ENCODE data around the gene NEK9.

Gene NEK9

DNA sequence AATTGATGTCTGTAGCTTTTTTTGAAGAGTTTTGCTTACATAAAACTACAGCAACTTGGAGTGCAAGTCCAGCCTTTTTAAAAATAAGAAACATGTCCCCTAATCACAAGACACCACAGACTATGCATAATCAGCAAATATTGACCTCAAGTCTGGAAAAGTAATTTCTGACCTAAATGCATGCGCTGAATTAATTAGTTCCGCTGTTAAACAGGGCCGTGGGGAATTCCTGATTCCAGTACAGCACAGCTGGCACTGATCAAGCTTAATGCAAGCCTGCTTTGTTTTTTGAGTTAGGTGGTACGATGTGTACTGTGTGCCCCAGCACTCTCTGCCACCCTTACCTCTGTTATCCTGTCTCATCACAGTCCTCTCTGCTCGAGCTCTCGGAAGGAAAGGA is 84.8 kb downstream of the NEK9 start:
- Histone ChIP-seq H3K4ac (ENCODE audit: low read length) (no peak overlapping the region), H4K8ac (ENCODE audit: low read depth, low read length) (no peak overlapping the region), H3K4me1 (ENCODE audit: control insufficient read depth in 2 of 2, insufficient read depth in 1 of 2, low read depth in 1 of 2, low read length in 2 of 2) (no peaks in the 10 kb centered on the region), H3K79me1 (ENCODE audit: low read depth, low read length) (no peaks in the 10 kb centered on the region), H2BK12ac (ENCODE audit: low read length) (no peak overlapping the region), H3K36me3 (replicated peaks in 1 of 2; ENCODE audit: control insufficient read depth in 2 of 2, insufficient read depth in 2 of 2, low read length in 2 of 2) (peaks cover 1 to 5% of the 10 kb centered on the region in 2 donors), H3K9me3 (replicated peaks in 1 of 2; ENCODE audit: control insufficient read depth in 2 of 2, insufficient read depth in 1 of 2, low read depth in 1 of 2, low read length in 2 of 2) (no peaks in the 10 kb centered on the region), H2AFZ (ENCODE audit: low read length) (no peak overlapping the region), H3K9ac (ENCODE audit: low read depth, low read length, poor library complexity) (no peak overlapping the region), H3K14ac (ENCODE audit: low read length) (no peak overlapping the region), H4K91ac (ENCODE audit: low read depth, low read length, poor library complexity) (no peak overlapping the region), H3K23ac (ENCODE audit: low read depth, low read length, poor library complexity) (no peak overlapping the region), H2BK15ac (ENCODE audit: low read length) (no peak overlapping the region), H2AK5ac (ENCODE audit: low read depth, low read length) (no peak overlapping the region), H3K27ac (replicated peaks; ENCODE audit: low read length) (no peak overlapping the region), H3K4me2 (ENCODE audit: insufficient read depth, low read length, poor library complexity, severe bottlenecking) (no peak overlapping the region), H2BK120ac (ENCODE audit: low read depth, low read length) (no peak overlapping the region), H3K27me3 (ENCODE audit: control insufficient read depth in 3 of 3, insufficient read depth in 3 of 3, low read depth in 1 of 3, low read length in 3 of 3) (no peaks in the 10 kb centered on the region), H3K18ac (ENCODE audit: low read length) (no peak overlapping the region), H3K4me3 (ENCODE audit: low read length in 2 of 2) (no peak overlapping the region), H2BK5ac (ENCODE audit: low read length) (no peak overlapping the region)
- no peak for DNase-seq (ENCODE audit: low spot score)
- WGBS, 2 donors (ENCODE audit: extremely low coverage in 2 of 2, insufficient read length in 2 of 2, insufficient replicate concordance in 1 of 2), result no CpG with 5 or more reads among the region's 6 CpGs

- H3K23ac ChIP-seq (ENCODE audit: low read depth, low read length, poor library complexity), result no peak overlapping the region
- no peaks in the 10 kb centered on the region for H3K27me3 ChIP-seq (ENCODE audit: control insufficient read depth in 3 of 3, insufficient read depth in 3 of 3, low read depth in 1 of 3, low read length in 3 of 3)
- no peak overlapping the region for H2BK5ac ChIP-seq (ENCODE audit: low read length)
- H3K18ac ChIP-seq (ENCODE audit: low read length), result no peak overlapping the region
- no CpG with 5 or more reads among the region's 4 CpGs for WGBS, 2 donors (ENCODE audit: extremely low coverage in 2 of 2, insufficient read length in 2 of 2, insufficient replicate concordance in 1 of 2)
- H2BK12ac ChIP-seq (ENCODE audit: low read length), result no peak overlapping the region
- no peak overlapping the region for H2BK15ac ChIP-seq (ENCODE audit: low read length)
- H3K27ac ChIP-seq (replicated peaks; ENCODE audit: low read length), result no peak overlapping the region
- no peaks in the 10 kb centered on the region for H3K79me1 ChIP-seq (ENCODE audit: low read depth, low read length)
- no peak for DNase-seq (ENCODE audit: low spot score)
- no peak overlapping the region for H4K8ac ChIP-seq (ENCODE audit: low read depth, low read length)
- no peak overlapping the region for H3K4me2 ChIP-seq (ENCODE audit: insufficient read depth, low read length, poor library complexity, severe bottlenecking)
- H4K91ac ChIP-seq (ENCODE audit: low read depth, low read length, poor library complexity), result no peak overlapping the region
- no peak overlapping the region for H2AK5ac ChIP-seq (ENCODE audit: low read depth, low read length)
- H3K14ac ChIP-seq (ENCODE audit: low read length), result no peak overlapping the region
- no peak overlapping the region for H2BK120ac ChIP-seq (ENCODE audit: low read depth, low read length)
- no peak overlapping the region for H3K4me3 ChIP-seq (ENCODE audit: low read length in 2 of 2)
- H3K36me3 ChIP-seq (replicated peaks in 1 of 2; ENCODE audit: control insufficient read depth in 2 of 2, insufficient read depth in 2 of 2, low read length in 2 of 2), result peaks cover 1 to 5% of the 10 kb centered on the region in 2 donors
- no peaks in the 10 kb centered on the region for H3K9me3 ChIP-seq (replicated peaks in 1 of 2; ENCODE audit: control insufficient read depth in 2 of 2, insufficient read depth in 1 of 2, low read depth in 1 of 2, low read length in 2 of 2)
- H2AFZ ChIP-seq (ENCODE audit: low read length), result no peak overlapping the region
- no peak overlapping the region for H3K4ac ChIP-seq (ENCODE audit: low read length)
- H3K4me1 ChIP-seq (ENCODE audit: control insufficient read depth in 2 of 2, insufficient read depth in 1 of 2, low read depth in 1 of 2, low read length in 2 of 2), result no peaks in the 10 kb centered on the region
- no peak overlapping the region for H3K9ac ChIP-seq (ENCODE audit: low read depth, low read length, poor library complexity)
Observed at GRCh38 chr14:75041613-75042012, 85.2 kb downstream of the NEK9 start.

DNA sequence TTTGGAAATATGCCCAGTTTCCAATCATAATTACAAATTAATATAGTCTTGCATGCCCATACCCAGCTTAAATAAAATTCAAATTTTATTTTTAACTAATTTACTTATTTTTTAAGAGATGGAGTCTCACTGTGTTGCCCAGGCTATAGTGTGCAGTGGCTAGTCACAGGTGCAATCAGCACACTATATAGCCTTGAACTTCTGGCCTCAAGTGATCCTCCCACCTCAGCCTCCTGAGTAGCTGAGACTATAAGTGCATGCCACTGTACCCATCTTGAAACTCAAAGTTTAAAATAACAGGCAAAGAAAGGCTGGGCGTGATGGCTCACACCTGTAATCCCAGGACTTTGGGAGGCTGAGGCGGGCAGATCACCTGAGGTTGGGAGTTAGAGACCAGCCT is 85.9 kb downstream of the NEK9 start:
- H4K91ac ChIP-seq (ENCODE audit: low read depth, low read length, poor library complexity), result no peak overlapping the region
- no peak overlapping the region for H3K14ac ChIP-seq (ENCODE audit: low read length)
- no CpG with 5 or more reads among the region's 2 CpGs for WGBS, 2 donors (ENCODE audit: extremely low coverage in 2 of 2, insufficient read length in 2 of 2, insufficient replicate concordance in 1 of 2)

GRCh38 chr14:75040507-75040906 is 86.3 kb downstream of the NEK9 start:
- Histone ChIP-seq H4K8ac (ENCODE audit: low read depth, low read length) (no peak overlapping the region), H4K91ac (ENCODE audit: low read depth, low read length, poor library complexity) (no peak overlapping the region), H3K4me2 (ENCODE audit: insufficient read depth, low read length, poor library complexity, severe bottlenecking) (no peak overlapping the region), H2AK5ac (ENCODE audit: low read depth, low read length) (no peak overlapping the region), H3K9ac (ENCODE audit: low read depth, low read length, poor library complexity) (no peak overlapping the region), H2BK5ac (ENCODE audit: low read length) (no peak overlapping the region), H3K4ac (ENCODE audit: low read length) (no peak overlapping the region), H3K36me3 (replicated peaks in 1 of 2; ENCODE audit: control insufficient read depth in 2 of 2, insufficient read depth in 2 of 2, low read length in 2 of 2) (peaks cover 1 to 5% of the 10 kb centered on the region in 2 donors), H2BK15ac (ENCODE audit: low read length) (no peak overlapping the region), H3K4me3 (ENCODE audit: low read length in 2 of 2) (no peak overlapping the region), H2BK120ac (ENCODE audit: low read depth, low read length) (no peak overlapping the region), H2BK12ac (ENCODE audit: low read length) (no peak overlapping the region), H3K18ac (ENCODE audit: low read length) (no peak overlapping the region), H3K23ac (ENCODE audit: low read depth, low read length, poor library complexity) (no peak overlapping the region), H3K27ac (replicated peaks; ENCODE audit: low read length) (no peak overlapping the region), H3K4me1 (ENCODE audit: control insufficient read depth in 2 of 2, insufficient read depth in 1 of 2, low read depth in 1 of 2, low read length in 2 of 2) (no peaks in the 10 kb centered on the region), H3K9me3 (replicated peaks in 1 of 2; ENCODE audit: control insufficient read depth in 2 of 2, insufficient read depth in 1 of 2, low read depth in 1 of 2, low read length in 2 of 2) (no peaks in the 10 kb centered on the region), H3K27me3 (ENCODE audit: control insufficient read depth in 3 of 3, insufficient read depth in 3 of 3, low read depth in 1 of 3, low read length in 3 of 3) (no peaks in the 10 kb centered on the region), H3K79me1 (ENCODE audit: low read depth, low read length) (no peaks in the 10 kb centered on the region), H2AFZ (ENCODE audit: low read length) (no peak overlapping the region), H3K14ac (ENCODE audit: low read length) (no peak overlapping the region)
- DNase-seq (ENCODE audit: low spot score), result no peak
- no CpG with 5 or more reads among the region's 1 CpG for WGBS, 2 donors (ENCODE audit: extremely low coverage in 2 of 2, insufficient read length in 2 of 2, insufficient replicate concordance in 1 of 2)

More for the DNA sequence above, 85.9 kb downstream of the NEK9 start:
- Histone ChIP-seq H3K9ac (ENCODE audit: low read depth, low read length, poor library complexity) (no peak overlapping the region), H3K27me3 (ENCODE audit: control insufficient read depth in 3 of 3, insufficient read depth in 3 of 3, low read depth in 1 of 3, low read length in 3 of 3) (no peaks in the 10 kb centered on the region), H3K18ac (ENCODE audit: low read length) (no peak overlapping the region), H2AFZ (ENCODE audit: low read length) (no peak overlapping the region), H3K4me1 (ENCODE audit: control insufficient read depth in 2 of 2, insufficient read depth in 1 of 2, low read depth in 1 of 2, low read length in 2 of 2) (no peaks in the 10 kb centered on the region), H2AK5ac (ENCODE audit: low read depth, low read length) (no peak overlapping the region), H2BK120ac (ENCODE audit: low read depth, low read length) (no peak overlapping the region), H2BK12ac (ENCODE audit: low read length) (no peak overlapping the region), H3K79me1 (ENCODE audit: low read depth, low read length) (no peaks in the 10 kb centered on the region), H3K27ac (replicated peaks; ENCODE audit: low read length) (no peak overlapping the region), H2BK5ac (ENCODE audit: low read length) (no peak overlapping the region), H3K23ac (ENCODE audit: low read depth, low read length, poor library complexity) (no peak overlapping the region), H3K36me3 (replicated peaks in 1 of 2; ENCODE audit: control insufficient read depth in 2 of 2, insufficient read depth in 2 of 2, low read length in 2 of 2) (peaks cover 1 to 5% of the 10 kb centered on the region in 2 donors), H4K8ac (ENCODE audit: low read depth, low read length) (no peak overlapping the region), H3K9me3 (replicated peaks in 1 of 2; ENCODE audit: control insufficient read depth in 2 of 2, insufficient read depth in 1 of 2, low read depth in 1 of 2, low read length in 2 of 2) (no peaks in the 10 kb centered on the region), H2BK15ac (ENCODE audit: low read length) (no peak overlapping the region), H3K4ac (ENCODE audit: low read length) (no peak overlapping the region), H3K4me2 (ENCODE audit: insufficient read depth, low read length, poor library complexity, severe bottlenecking) (no peak overlapping the region), H3K4me3 (ENCODE audit: low read length in 2 of 2) (no peak overlapping the region)
- no peak for DNase-seq (ENCODE audit: low spot score)

All from neuronal stem cell (in vitro differentiated cells).